Progenitor cell of endocrine pancreas (in vitro differentiated cells): ENCODE measurements around the gene NRG2. TPM values are rescaled to one million over a fixed set of nuclear protein-coding genes. Genes with fewer than 3 reads are reported as not detected.

ENCODE experiments used
- DNase-seq: peaks from one replicate; pipeline ENCODE4 v3.0.0; 2021; ENCODE audit warnings: low spot score; ENCODE audit not compliant: unreplicated experiment
- H3K27ac Mint-ChIP-seq: 2 replicates; pipeline ENCODE4 v1.8.0; 2021; ENCODE audit warnings: mild to moderate bottlenecking, moderate library complexity, mixed read lengths
- H3K27me3 Mint-ChIP-seq: 2 replicates; pipeline ENCODE4 v1.8.0; 2021; ENCODE audit warnings: mixed read lengths
- H3K36me3 Mint-ChIP-seq: 2 replicates; pipeline ENCODE4 v1.8.0; 2022; ENCODE audit warnings: mixed read lengths; ENCODE audit not compliant: insufficient read depth
- H3K4me1 Mint-ChIP-seq: 2 replicates; pipeline ENCODE4 v1.8.0; 2021; ENCODE audit warnings: low read depth, mixed read lengths
- H3K4me3 Mint-ChIP-seq: 2 replicates; pipeline ENCODE4 v1.8.0; 2021; ENCODE audit warnings: low read depth, mild to moderate bottlenecking, moderate library complexity, mixed read lengths
- H3K9me3 Mint-ChIP-seq: 2 replicates; pipeline ENCODE4 v1.8.0; 2021; ENCODE audit warnings: low read depth, mixed read lengths
- CTCF ChIP-seq: fragments of 200-600 bp; sonication (generic); IDR thresholded peaks from one replicate; pipeline ENCODE4 v1.5.0; 2021; ENCODE audit warnings: antibody characterized with exemption, mild to moderate bottlenecking; ENCODE audit not compliant: unreplicated experiment
- total RNA-seq: library from RNA; stranded (reverse); gene quantifications from 2 replicates; pipeline ENCODE4 v1.2.1, GENCODE V29; 2021

Gene NRG2
- total RNA-seq, 1 donor from 2014 or later: 5.5 TPM

GRCh38 chr5:140060816-140061215 lies 17.7 kb upstream of the NRG2 start:
- H3K9me3 Mint-ChIP-seq: no peaks in the 10 kb centered on the region
- peaks cover 20% of the 10 kb centered on the region for H3K27me3 Mint-ChIP-seq
- H3K36me3 Mint-ChIP-seq: no peaks in the 10 kb centered on the region
- H3K4me3 Mint-ChIP-seq: no peak overlapping the region
- TF ChIP-seq CTCF: no peak
- H3K4me1 Mint-ChIP-seq: no peaks in the 10 kb centered on the region
- no peak overlapping the region for H3K27ac Mint-ChIP-seq
- DNase-seq: no peak

- no peak for TF ChIP-seq CTCF
- Mint-ChIP-seq H3K36me3 (no peaks in the 10 kb centered on the region), H3K27ac (no peak overlapping the region), H3K27me3 (peaks cover 15% of the 10 kb centered on the region), H3K4me3 (no peak overlapping the region), H3K4me1 (no peaks in the 10 kb centered on the region), H3K9me3 (no peaks in the 10 kb centered on the region)
- no peak for DNase-seq
Measured at GRCh38 chr5:140058212-140058932, 15.3 kb upstream of the NRG2 start.

GRCh38 chr5:140056880-140057279 lies 13.8 kb upstream of the NRG2 start:
- Mint-ChIP-seq H3K36me3 (no peaks in the 10 kb centered on the region), H3K27me3 (peaks cover 9% of the 10 kb centered on the region), H3K9me3 (no peaks in the 10 kb centered on the region), H3K4me3 (no peak overlapping the region), H3K27ac (no peak overlapping the region), H3K4me1 (no peaks in the 10 kb centered on the region)
- no peak for TF ChIP-seq CTCF
- DNase-seq: no peak

- no peaks in the 10 kb centered on the region for H3K36me3 Mint-ChIP-seq
- no peak overlapping the region for H3K4me3 Mint-ChIP-seq
- no peak for DNase-seq
- no peaks in the 10 kb centered on the region for H3K4me1 Mint-ChIP-seq
- H3K9me3 Mint-ChIP-seq: no peaks in the 10 kb centered on the region
- H3K27me3 Mint-ChIP-seq: peaks cover 9% of the 10 kb centered on the region
- no peak for TF ChIP-seq CTCF
- no peak overlapping the region for H3K27ac Mint-ChIP-seq
Measured at GRCh38 chr5:140055152-140055551, 12.1 kb upstream of the NRG2 start.

GRCh38 chr5:140054086-140054689 lies 11.1 kb upstream of the NRG2 start:
- H3K36me3 Mint-ChIP-seq: no peaks in the 10 kb centered on the region
- H3K4me1 Mint-ChIP-seq: no peaks in the 10 kb centered on the region
- no peak overlapping the region for H3K27ac Mint-ChIP-seq
- peaks cover 9% of the 10 kb centered on the region for H3K27me3 Mint-ChIP-seq
- no peak for DNase-seq
- no peak for TF ChIP-seq CTCF
- H3K9me3 Mint-ChIP-seq: no peaks in the 10 kb centered on the region
- no peak overlapping the region for H3K4me3 Mint-ChIP-seq
